OCI-LY3 (cell line): ENCODE results near the gene ME3.

ENCODE experiments used
- H2AFZ ChIP-seq: fragments of 200-600, 300-600 bp; shearing (Covaris generic); 2 replicates; pipeline ENCODE4 v1.6.0; 2014; ENCODE audit warnings: antibody characterized with exemption, low read depth, low read length
- H3K27ac ChIP-seq: fragments of 200-600, 300-600 bp; sonication (generic); 2 replicates; pipeline ENCODE4 v1.5.1; 2014; ENCODE audit warnings: mild to moderate bottlenecking, low read length, moderate library complexity, mixed read lengths
- H3K27me3 ChIP-seq: fragments of 200-600, 300-600 bp; sonication (generic); 2 replicates; pipeline ENCODE4 v1.6.1; 2014; ENCODE audit warnings: low read depth, low read length, mixed read lengths
- H3K36me3 ChIP-seq: fragments of 200-600, 300-600 bp; sonication (generic); replicated peaks from 2 replicates; pipeline ENCODE3; 2014; ENCODE audit warnings: low read depth, low read length, mixed read lengths
- H3K4me1 ChIP-seq: fragments of 300-600, 200-600 bp; sonication (generic); 2 replicates; pipeline ENCODE4 v1.6.1; 2014; ENCODE audit warnings: low read length, mixed read lengths
- H3K4me2 ChIP-seq: fragments of 200-600, 300-600 bp; sonication (generic); 2 replicates; pipeline ENCODE4 v1.6.1; 2014; ENCODE audit warnings: low read length, mixed read lengths
- H3K4me3 ChIP-seq: fragments of 300-600, 200-600 bp; sonication (generic); 2 replicates; pipeline ENCODE4 v1.5.1; 2014; ENCODE audit warnings: antibody characterized with exemption, mild to moderate bottlenecking, low read length, moderate library complexity
- H3K79me2 ChIP-seq: fragments of 300-600, 200-600 bp; shearing (Covaris generic); 2 replicates; pipeline ENCODE4 v1.6.1; 2014; ENCODE audit warnings: mild to moderate bottlenecking, low read length, mixed read lengths
- H3K9ac ChIP-seq: fragments of 300-600, 200-600 bp; shearing (Covaris generic); 2 replicates; pipeline ENCODE4 v1.6.0; 2014; ENCODE audit warnings: mild to moderate bottlenecking, low read length, moderate library complexity
- H3K9me3 ChIP-seq: fragments of 200-600, 300-600 bp; shearing (Covaris generic); 2 replicates; pipeline ENCODE4 v1.6.1; 2014; ENCODE audit warnings: low read length, mixed read lengths; ENCODE audit not compliant: insufficient read depth
- H4K20me1 ChIP-seq: fragments of 200-600, 300-600 bp; sonication (generic); 2 replicates; pipeline ENCODE4 v1.6.1; 2016; ENCODE audit warnings: low read length, mixed read lengths; ENCODE audit not compliant: insufficient read depth
- EZH2phosphoT487 ChIP-seq: fragments of 200-600 bp; shearing (Covaris generic); IDR thresholded peaks from 2 replicates; pipeline ENCODE4 v1.6.1; 2018; ENCODE audit warnings: antibody characterized with exemption, mixed run types, low read depth
- TF ChIP-seq, protein P1 (sequence below): fragments of 200-600, 300-600 bp; sonication (generic); IDR thresholded peaks from 2 replicates; pipeline ENCODE4 v1.5.1; 2014; ENCODE audit warnings: antibody characterized with exemption, low read length, low read depth

Gene ME3

DNA sequence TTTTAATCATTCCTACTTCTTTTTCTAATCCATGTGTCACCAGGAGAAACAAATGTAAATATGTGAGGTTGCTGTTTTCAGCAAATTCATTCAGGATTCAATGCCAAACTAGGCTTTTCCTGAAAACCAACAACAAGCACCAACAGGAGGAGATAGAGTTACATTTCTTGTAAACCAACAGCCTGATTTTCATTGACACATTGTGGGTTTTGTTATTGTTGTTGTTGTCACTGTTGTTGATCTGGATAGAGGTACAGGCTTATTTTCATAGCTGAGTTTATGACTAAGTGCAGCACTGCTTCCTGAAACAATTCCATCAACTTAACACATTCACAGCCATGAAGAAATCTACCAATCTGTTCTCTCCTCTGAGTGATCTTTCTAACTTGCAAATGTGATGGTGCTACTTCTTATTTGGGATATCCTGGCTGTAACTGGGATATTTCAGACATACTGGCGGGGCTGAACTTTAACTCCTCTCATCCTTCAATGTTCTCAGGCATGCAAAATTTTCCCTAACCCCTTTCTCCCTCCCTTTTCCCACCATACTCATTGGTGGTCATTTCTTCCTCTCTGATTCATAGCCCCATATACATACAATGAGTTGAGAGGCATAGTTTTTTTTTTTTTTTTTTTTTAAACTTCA lies 65.5 kb downstream of the ME3 start:
- H3K9ac ChIP-seq = no peak overlapping the region
- no peak overlapping the region for H3K4me3 ChIP-seq

GRCh38 chr11:86606270-86606835 lies 66.1 kb downstream of the ME3 start:
- Histone ChIP-seq H3K27ac (no peak overlapping the region), H3K79me2 (no peaks in the 10 kb centered on the region)

More for the DNA sequence above, 65.5 kb downstream of the ME3 start:
- Histone ChIP-seq H3K4me1 (no peaks in the 10 kb centered on the region), H3K4me2 (no peak overlapping the region), H3K9me3 (no peaks in the 10 kb centered on the region), H3K27me3 (peaks cover 4% of the 10 kb centered on the region; the same call in 1 of the 2 replicates), H3K36me3 (no peaks in the 10 kb centered on the region), H3K79me2 (no peaks in the 10 kb centered on the region), H4K20me1 (no peaks in the 10 kb centered on the region), H3K27ac (no peak overlapping the region), H2AFZ (no peak overlapping the region)
- no peak for TF ChIP-seq EZH2phosphoT487
- TF ChIP-seq, protein P1, sequence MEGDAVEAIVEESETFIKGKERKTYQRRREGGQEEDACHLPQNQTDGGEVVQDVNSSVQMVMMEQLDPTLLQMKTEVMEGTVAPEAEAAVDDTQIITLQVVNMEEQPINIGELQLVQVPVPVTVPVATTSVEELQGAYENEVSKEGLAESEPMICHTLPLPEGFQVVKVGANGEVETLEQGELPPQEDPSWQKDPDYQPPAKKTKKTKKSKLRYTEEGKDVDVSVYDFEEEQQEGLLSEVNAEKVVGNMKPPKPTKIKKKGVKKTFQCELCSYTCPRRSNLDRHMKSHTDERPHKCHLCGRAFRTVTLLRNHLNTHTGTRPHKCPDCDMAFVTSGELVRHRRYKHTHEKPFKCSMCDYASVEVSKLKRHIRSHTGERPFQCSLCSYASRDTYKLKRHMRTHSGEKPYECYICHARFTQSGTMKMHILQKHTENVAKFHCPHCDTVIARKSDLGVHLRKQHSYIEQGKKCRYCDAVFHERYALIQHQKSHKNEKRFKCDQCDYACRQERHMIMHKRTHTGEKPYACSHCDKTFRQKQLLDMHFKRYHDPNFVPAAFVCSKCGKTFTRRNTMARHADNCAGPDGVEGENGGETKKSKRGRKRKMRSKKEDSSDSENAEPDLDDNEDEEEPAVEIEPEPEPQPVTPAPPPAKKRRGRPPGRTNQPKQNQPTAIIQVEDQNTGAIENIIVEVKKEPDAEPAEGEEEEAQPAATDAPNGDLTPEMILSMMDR = no peak

GRCh38 chr11:86596861-86597586 lies 75.4 kb downstream of the ME3 start:
- Histone ChIP-seq H3K9me3 (no peaks in the 10 kb centered on the region), H3K36me3 (no peaks in the 10 kb centered on the region), H3K4me3 (no peak overlapping the region), H3K4me2 (no peak overlapping the region), H4K20me1 (no peaks in the 10 kb centered on the region), H3K9ac (no peak overlapping the region), H3K27ac (no peak overlapping the region), H3K4me1 (peaks cover 18% of the 10 kb centered on the region), H3K79me2 (no peaks in the 10 kb centered on the region), H3K27me3 (no peaks in the 10 kb centered on the region), H2AFZ (no peak overlapping the region)
- TF ChIP-seq, protein P1 = no peak

More at GRCh38 chr11:86606270-86606835, 66.1 kb downstream of the ME3 start:
- Histone ChIP-seq H3K36me3 (no peaks in the 10 kb centered on the region), H3K9ac (no peak overlapping the region), H3K4me2 (no peak overlapping the region), H2AFZ (no peak overlapping the region), H3K4me3 (no peak overlapping the region), H4K20me1 (no peaks in the 10 kb centered on the region), H3K27me3 (peaks cover 4% of the 10 kb centered on the region; the same call in 1 of the 2 replicates), H3K4me1 (no peaks in the 10 kb centered on the region), H3K9me3 (no peaks in the 10 kb centered on the region)
- no peak for TF ChIP-seq EZH2phosphoT487
- TF ChIP-seq, protein P1 = no peak

GRCh38 chr11:86595955-86596354 lies 76.5 kb downstream of the ME3 start:
- H3K4me1 ChIP-seq = peaks cover 25% of the 10 kb centered on the region
- no peak overlapping the region for H3K27ac ChIP-seq
- H3K4me3 ChIP-seq = no peak overlapping the region
- H3K4me2 ChIP-seq = no peak overlapping the region
- no peaks in the 10 kb centered on the region for H4K20me1 ChIP-seq
- no peak overlapping the region for H2AFZ ChIP-seq
- no peaks in the 10 kb centered on the region for H3K79me2 ChIP-seq
- TF ChIP-seq, protein P1 = no peak
- no peak for TF ChIP-seq EZH2phosphoT487
- no peaks in the 10 kb centered on the region for H3K27me3 ChIP-seq
- no peaks in the 10 kb centered on the region for H3K9me3 ChIP-seq
- no peaks in the 10 kb centered on the region for H3K36me3 ChIP-seq
- no peak overlapping the region for H3K9ac ChIP-seq
